GM19240 (cell line): Measurements from ENCODE around the gene KLHL2.
"Not testable (repeated sequence)": the region's sequence is repeated elsewhere in the genome, so short reads cannot be mapped to it uniquely, and the experiment has no call there.

Source experiments
- DNase-seq: peaks from one replicate; pipeline ENCODE4 v3.0.0; 2011; ENCODE audit warnings: low spot score; ENCODE audit not compliant: insufficient read length

The KLHL2 gene

GRCh38 chr4:165327211-165328100 lies 120.1 kb downstream of the KLHL2 start, which contains the start of gene MSMO1:
TSS of gene MSMO1 (plus strand) at chr4:165327669. CDS start at chr4:165333371, 5,702 bp downstream.
- DNase-seq: peak; percentile 64

GRCh38 chr4:165328101-165328425 lies 120.7 kb downstream of the KLHL2 start:
- no peak for DNase-seq

- no peak for DNase-seq
Observed at GRCh38 chr4:165328708-165329107, 121.3 kb downstream of the KLHL2 start.

- no peak for DNase-seq
Observed at GRCh38 chr4:165330071-165330470, 122.7 kb downstream of the KLHL2 start.

- no peak for DNase-seq
Observed at GRCh38 chr4:165330666-165331065, 123.3 kb downstream of the KLHL2 start.

GRCh38 chr4:165331359-165331758 lies 124.0 kb downstream of the KLHL2 start:
- DNase-seq: no peak

- DNase-seq: no peak
Observed at GRCh38 chr4:165331823-165332222, 124.5 kb downstream of the KLHL2 start.

- DNase-seq: no peak
Observed at GRCh38 chr4:165332502-165332901, 125.1 kb downstream of the KLHL2 start.

- DNase-seq: no peak
Observed at GRCh38 chr4:165335163-165335703, 127.9 kb downstream of the KLHL2 start.

GRCh38 chr4:165336743-165337142 lies 129.4 kb downstream of the KLHL2 start:
- DNase-seq: no peak

GRCh38 chr4:165342340-165342739 lies 135.0 kb downstream of the KLHL2 start:
- DNase-seq: not testable (repeated sequence)

GRCh38 chr4:165343353-165344191 lies 136.2 kb downstream of the KLHL2 start:
- no peak for DNase-seq

- DNase-seq: no peak
Observed at GRCh38 chr4:165345666-165346417, 138.5 kb downstream of the KLHL2 start.

GRCh38 chr4:165347647-165348569 lies 140.5 kb downstream of the KLHL2 start:
- no peak for DNase-seq

GRCh38 chr4:165351359-165352130 lies 144.2 kb downstream of the KLHL2 start:
- no peak for DNase-seq

GRCh38 chr4:165355900-165356300 lies 148.5 kb downstream of the KLHL2 start:
- no peak for DNase-seq

- DNase-seq: no peak
Observed at GRCh38 chr4:165359506-165359905, 152.1 kb downstream of the KLHL2 start.

GRCh38 chr4:165360041-165360695 lies 152.8 kb downstream of the KLHL2 start:
- DNase-seq: no peak
